ENCODE results near the gene LPCAT2. TPM values are rescaled to one million over a fixed set of nuclear protein-coding genes. Genes with fewer than 3 reads are reported as not detected.

LPCAT2 gene
- total and polyA plus RNA-seq, 8 donors: 1.7 to 12.8 (median 4.5) TPM

- Histone ChIP-seq H3K27ac (no peak overlapping the region), H3K4me1 (no peaks in the 10 kb centered on the region), H3K36me3 (no peaks in the 10 kb centered on the region), H3K4me3 (no peak overlapping the region), H3K27me3 (no peaks in the 10 kb centered on the region), H3K9me3 (no peaks in the 10 kb centered on the region)
- FAIRE-seq (no peak), DNase-seq (no peak), ATAC-seq (no peak)
- intact Hi-C loops (cut with DNase I): no loop called here
- WGBS, 2 donors: 96 to 100% methylated on average over 1 of the region's 1 CpG
- TF ChIP-seq CTCF (IDR thresholded peaks at IDR 0.05): no peak
These were observed 62.5 kb downstream of the LPCAT2 start for GRCh38 chr16:55571191-55571897.

- H3K27ac ChIP-seq: no peak overlapping the region
- no peak for ATAC-seq
- TF ChIP-seq CTCF (IDR thresholded peaks at IDR 0.05): no peak
- H3K4me3 ChIP-seq: no peak overlapping the region
- H3K27me3 ChIP-seq: no peaks in the 10 kb centered on the region
- DNase-seq: no peak
- WGBS, 2 donors: 85 to 88% methylated on average over 4 of the region's 4 CpGs
- no peaks in the 10 kb centered on the region for H3K4me1 ChIP-seq
- no peak for FAIRE-seq
- H3K36me3 ChIP-seq: no peaks in the 10 kb centered on the region
- intact Hi-C loops (cut with DNase I): no loop called here
- H3K9me3 ChIP-seq: no peaks in the 10 kb centered on the region
These were observed 63.6 kb downstream of the LPCAT2 start for GRCh38 chr16:55572439-55572838.

- no peaks in the 10 kb centered on the region for H3K4me1 ChIP-seq
- no peaks in the 10 kb centered on the region for H3K27me3 ChIP-seq
- H3K36me3 ChIP-seq: no peaks in the 10 kb centered on the region
- H3K9me3 ChIP-seq: no peaks in the 10 kb centered on the region
- H3K4me3 ChIP-seq: no peak overlapping the region
- intact Hi-C loops (cut with DNase I): no loop called here
- DNase-seq (no peak), FAIRE-seq (no peak), ATAC-seq (no peak)
- 84 to 89% methylated on average over 2 of the region's 2 CpGs for WGBS, 2 donors
- TF ChIP-seq CTCF (IDR thresholded peaks at IDR 0.05): no peak
- no peak overlapping the region for H3K27ac ChIP-seq
These were observed 65.9 kb downstream of the LPCAT2 start for GRCh38 chr16:55574811-55575210.

GRCh38 chr16:55575496-55575895 lies 66.6 kb downstream of the LPCAT2 start:
- no peak for DNase-seq
- H3K4me1 ChIP-seq: no peaks in the 10 kb centered on the region
- WGBS, 2 donors: 89 to 97% methylated on average over 1 of the region's 1 CpG

More at GRCh38 chr16:55575496-55575895, 66.6 kb downstream of the LPCAT2 start:
- intact Hi-C loops (cut with DNase I): no loop called here
- Histone ChIP-seq H3K9me3 (no peaks in the 10 kb centered on the region), H3K36me3 (no peaks in the 10 kb centered on the region), H3K27ac (no peak overlapping the region), H3K27me3 (no peaks in the 10 kb centered on the region), H3K4me3 (no peak overlapping the region)
- ATAC-seq (no peak), FAIRE-seq (no peak)
- no peak for TF ChIP-seq CTCF (IDR thresholded peaks at IDR 0.05)

All from pancreas (tissue), 10 donors.